Endothelial cell of hepatic sinusoid (primary cell): ENCODE measurements around the gene HDAC9.

Experiments used
- in situ Hi-C: cut with HindIII; loops from 2 replicates; pipeline ENCODE4 v1.10.0; 2017; ENCODE audit warnings: low sequenced_read_pairs

The HDAC9 gene

GRCh38 chr7:18873734-18874336 is 378.3 kb downstream of the HDAC9 start:
- in situ Hi-C loops, result no loop called here

GRCh38 chr7:18874880-18875279 is 379.3 kb downstream of the HDAC9 start:
- in situ Hi-C loops, result no loop called here

- in situ Hi-C loops, result no loop called here
Observed at GRCh38 chr7:18877874-18878273, 382.3 kb downstream of the HDAC9 start.

- in situ Hi-C loops, result no loop called here
Observed at GRCh38 chr7:18886832-18887231, 391.3 kb downstream of the HDAC9 start.

- in situ Hi-C loops, result no loop called here
Observed at GRCh38 chr7:18889436-18889835, 393.9 kb downstream of the HDAC9 start.

GRCh38 chr7:18890134-18890533 is 394.6 kb downstream of the HDAC9 start:
- in situ Hi-C loops, result no loop called here

- in situ Hi-C loops, result no loop called here
Observed at GRCh38 chr7:18890885-18891621, 395.5 kb downstream of the HDAC9 start.

GRCh38 chr7:18893156-18893555 is 397.6 kb downstream of the HDAC9 start:
- in situ Hi-C loops, result no loop called here

- in situ Hi-C loops, result no loop called here
Observed at GRCh38 chr7:18894155-18894554, 398.6 kb downstream of the HDAC9 start.

- in situ Hi-C loops, result no loop called here
Observed at GRCh38 chr7:18895456-18895855, 399.9 kb downstream of the HDAC9 start.

- in situ Hi-C loops, result no loop called here
Observed at GRCh38 chr7:18896343-18896975, 400.9 kb downstream of the HDAC9 start.

- in situ Hi-C loops, result no loop called here
Observed at GRCh38 chr7:18900236-18900635, 404.7 kb downstream of the HDAC9 start.

GRCh38 chr7:18900803-18901202 is 405.3 kb downstream of the HDAC9 start:
- in situ Hi-C loops, result no loop called here

GRCh38 chr7:18901351-18901750 is 405.8 kb downstream of the HDAC9 start:
- in situ Hi-C loops, result no loop called here

- in situ Hi-C loops, result no loop called here
Observed at GRCh38 chr7:18901982-18902421, 406.5 kb downstream of the HDAC9 start.

GRCh38 chr7:18902892-18903291 is 407.3 kb downstream of the HDAC9 start:
- in situ Hi-C loops, result no loop called here

GRCh38 chr7:18903695-18904094 is 408.1 kb downstream of the HDAC9 start:
- in situ Hi-C loops, result no loop called here

GRCh38 chr7:18905316-18905943 is 409.9 kb downstream of the HDAC9 start:
- in situ Hi-C loops, result no loop called here

- in situ Hi-C loops, result no loop called here
Observed at GRCh38 chr7:18906901-18907300, 411.4 kb downstream of the HDAC9 start.

GRCh38 chr7:18913106-18913505 is 417.6 kb downstream of the HDAC9 start:
- in situ Hi-C loops, result no loop called here

- in situ Hi-C loops, result no loop called here
Observed at GRCh38 chr7:18916826-18917225, 421.3 kb downstream of the HDAC9 start.

- in situ Hi-C loops, result no loop called here
Observed at GRCh38 chr7:18927134-18927533, 431.6 kb downstream of the HDAC9 start.
